Gastroesophageal sphincter (tissue), 3 donors: Measurements from ENCODE around the gene CNTNAP2.

Experiments
- EP300 ChIP-seq: sonication (generic); formaldehyde crosslinking; IDR thresholded peaks from one replicate; pipeline ENCODE4 v1.6.1; 2017; ENCODE audit warnings: antibody characterized with exemption, mild to moderate bottlenecking
- POLR2A ChIP-seq, 2 donors: fragments of 450-650 bp; IDR thresholded peaks; one replicate each; pipeline ENCODE4 v1.6.1; 2017; ENCODE audit warnings: antibody characterized with exemption in 2 of 2, mild to moderate bottlenecking in 2 of 2, moderate library complexity in 1 of 2
- POLR2AphosphoS5 ChIP-seq: sonication (generic); formaldehyde crosslinking; IDR thresholded peaks from one replicate; pipeline ENCODE4 v1.6.1; 2017; ENCODE audit warnings: antibody characterized with exemption
- TF ChIP-seq, protein P1 (sequence below), 4 experiments: fragments of 200-600 bp in 2 of 4; fragments of 450-650 bp in 2 of 4; sonication (generic) in 1 of 4; IDR thresholded peaks; one replicate each; pipeline ENCODE4 v1.5.1; 2017 to 2019; ENCODE audit warnings: antibody characterized with exemption in 4 of 4, mild to moderate bottlenecking in 2 of 4, moderate library complexity in 2 of 4

DNA sequence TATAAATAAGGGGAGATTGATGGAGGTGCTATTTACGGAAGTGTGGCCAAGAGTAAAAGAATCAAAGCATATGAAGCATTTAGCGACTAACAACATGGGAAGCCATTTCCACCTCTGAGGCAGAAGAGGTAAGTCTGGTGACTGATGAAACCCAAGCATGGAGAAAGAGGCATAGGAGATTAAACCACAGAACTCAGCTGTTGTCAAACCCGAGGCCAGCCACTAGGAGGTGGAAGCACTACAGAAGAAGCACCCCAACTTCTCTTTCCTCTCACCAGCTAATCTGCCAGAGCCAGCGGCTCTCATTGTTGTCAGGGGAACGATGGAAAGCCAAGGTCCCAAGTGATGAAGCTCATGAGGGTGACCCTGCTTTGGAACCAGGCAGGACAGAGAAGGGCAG lies 19.6 kb upstream of the CNTNAP2 start:
- TF ChIP-seq, protein P1, sequence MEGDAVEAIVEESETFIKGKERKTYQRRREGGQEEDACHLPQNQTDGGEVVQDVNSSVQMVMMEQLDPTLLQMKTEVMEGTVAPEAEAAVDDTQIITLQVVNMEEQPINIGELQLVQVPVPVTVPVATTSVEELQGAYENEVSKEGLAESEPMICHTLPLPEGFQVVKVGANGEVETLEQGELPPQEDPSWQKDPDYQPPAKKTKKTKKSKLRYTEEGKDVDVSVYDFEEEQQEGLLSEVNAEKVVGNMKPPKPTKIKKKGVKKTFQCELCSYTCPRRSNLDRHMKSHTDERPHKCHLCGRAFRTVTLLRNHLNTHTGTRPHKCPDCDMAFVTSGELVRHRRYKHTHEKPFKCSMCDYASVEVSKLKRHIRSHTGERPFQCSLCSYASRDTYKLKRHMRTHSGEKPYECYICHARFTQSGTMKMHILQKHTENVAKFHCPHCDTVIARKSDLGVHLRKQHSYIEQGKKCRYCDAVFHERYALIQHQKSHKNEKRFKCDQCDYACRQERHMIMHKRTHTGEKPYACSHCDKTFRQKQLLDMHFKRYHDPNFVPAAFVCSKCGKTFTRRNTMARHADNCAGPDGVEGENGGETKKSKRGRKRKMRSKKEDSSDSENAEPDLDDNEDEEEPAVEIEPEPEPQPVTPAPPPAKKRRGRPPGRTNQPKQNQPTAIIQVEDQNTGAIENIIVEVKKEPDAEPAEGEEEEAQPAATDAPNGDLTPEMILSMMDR (IDR thresholded peaks at IDR 0.05) = no peak
- TF ChIP-seq EP300 = no peak
- no peak for TF ChIP-seq POLR2AphosphoS5
- TF ChIP-seq POLR2A (IDR thresholded peaks at IDR 0.05) = no peak
